GM12878 (cell line): ENCODE results near the gene DNASE1L1. TPM values are rescaled to one million over a fixed set of nuclear protein-coding genes. Genes with fewer than 3 reads are reported as not detected.

Source experiments
- ATAC-seq: fragments of 200-7000 bp; cut with Tn5 transposase; 3 replicates; pipeline ENCODE4 v1.9.1; 2020; ENCODE audit warnings: mild to moderate bottlenecking, moderate library complexity
- BruUV-seq: library from RNA; stranded (reverse); fragments of 400-500 nt; replicated peaks from 2 replicates; lab custom pipeline; 2021; lab: Mats Ljungman, UMichigan
- CTCF ChIA-PET: fragments of 300-600 bp; sonication (Branson Sonifier 250); formaldehyde crosslinking; extraction: SDS; loops from one replicate; lab custom pipeline; 2021; ENCODE audit warnings: inconsistent platforms; lab: Yijun Ruan, JAX
- POLR2A ChIA-PET: fragments of 350-600 bp; formaldehyde crosslinking; extraction: SDS; loops from one replicate; lab custom pipeline; 2021; ENCODE audit warnings: inconsistent platforms; lab: Charles Lee
- RAD21 ChIA-PET: fragments of 300-600 bp; sonication (Branson Sonifier 250); formaldehyde crosslinking; loops from one replicate; lab custom pipeline; 2023; ENCODE audit warnings: antibody characterized with exemption; ENCODE audit not compliant: unreplicated experiment; lab: Charles Lee
- SMC1A ChIA-PET: fragments of 300-600 bp; sonication (Branson Sonifier 250); formaldehyde crosslinking; loops from one replicate; lab custom pipeline; 2023; ENCODE audit not compliant: unreplicated experiment, uncharacterized antibody; lab: Charles Lee
- DNase-seq: peaks from one replicate; pipeline ENCODE4 v3.0.0-alpha.2; 2011; ENCODE audit warnings: low read depth, low spot score
- FAIRE-seq: peaks from 3 replicates; lab custom pipeline; 2011; peaks lifted over from hg19 to GRCh38; lab: Jason Lieb, UNC
- H2AFZ ChIP-seq: 2 replicates; pipeline ENCODE4 v1.6.0; 2011; ENCODE audit warnings: low read depth, low read length, control low read depth; ENCODE audit not compliant: control insufficient read depth
- H3K27ac ChIP-seq: 2 replicates; pipeline ENCODE4 v1.5.1; 2011; ENCODE audit warnings: control low read depth; ENCODE audit not compliant: control insufficient read depth, insufficient read depth
- H3K27me3 ChIP-seq, 2 experiments: replicated peaks in 1 of 2; 2 replicates each; pipeline versions ENCODE4 v1.6.0 to v1.6.1; 2011; ENCODE audit warnings: low read length in 1 of 2; ENCODE audit not compliant: control insufficient read depth in 2 of 2, insufficient read depth in 2 of 2
- H3K36me3 ChIP-seq, 2 experiments: 2 replicates each; pipeline ENCODE4 v1.5.1; 2011; ENCODE audit warnings: low read length in 1 of 2; ENCODE audit not compliant: control insufficient read depth in 2 of 2, insufficient read depth in 2 of 2
- H3K4me1 ChIP-seq: 2 replicates; pipeline ENCODE4 v1.6.1; 2011; ENCODE audit warnings: mild to moderate bottlenecking, low read length, moderate library complexity, mixed read lengths; ENCODE audit not compliant: control insufficient read depth, insufficient read depth
- H3K4me2 ChIP-seq: 2 replicates; pipeline ENCODE4 v1.6.0; 2011; ENCODE audit warnings: control low read depth; ENCODE audit not compliant: control insufficient read depth, insufficient read depth
- H3K4me3 ChIP-seq: fragments of 200-600 bp; sonication (generic); 2 replicates; pipeline ENCODE4 v1.5.1; 2016
- H3K79me2 ChIP-seq: 2 replicates; pipeline ENCODE4 v1.6.0; 2011; ENCODE audit warnings: low read length; ENCODE audit not compliant: control insufficient read depth, insufficient read depth
- H3K9ac ChIP-seq: 2 replicates; pipeline ENCODE4 v1.8.0; 2011; ENCODE audit warnings: low read length, control low read depth, mixed read lengths; ENCODE audit not compliant: control insufficient read depth, insufficient read depth
- H3K9me3 ChIP-seq: replicated peaks from 3 replicates; pipeline ENCODE4 v1.5.1; 2011; ENCODE audit warnings: mild to moderate bottlenecking, low read length; ENCODE audit not compliant: control insufficient read depth, insufficient read depth
- H4K20me1 ChIP-seq: 2 replicates; pipeline ENCODE4 v1.6.0; 2011; ENCODE audit not compliant: control insufficient read depth, insufficient read depth
- BCL11A ChIP-seq: IDR thresholded peaks from 2 replicates; pipeline ENCODE4 v1.6.1; 2011; ENCODE audit warnings: low read depth, low read length
- CEBPB ChIP-seq, 2 experiments: fragments of 150-350 bp in 1 of 2; IDR thresholded peaks; 2 replicates each; pipeline ENCODE4 v1.6.1; 2012 to 2014; ENCODE audit warnings: low read depth in 2 of 2, low read length in 2 of 2, borderline replicate concordance in 1 of 2, inconsistent platforms in 1 of 2
- E2F4 ChIP-seq: IDR thresholded peaks from 2 replicates; pipeline ENCODE4 v1.6.1; 2012; ENCODE audit warnings: low read depth, low read length, improper control_type of control experiment
- MYB ChIP-seq: fragments of 150-350 bp; IDR thresholded peaks from 2 replicates; pipeline ENCODE4 v1.6.1; 2014; ENCODE audit warnings: mild to moderate bottlenecking, low read depth, low read length, borderline replicate concordance
- NFYA ChIP-seq: IDR thresholded peaks from 2 replicates; pipeline ENCODE4 v1.6.1; 2011; ENCODE audit warnings: low read depth, mild to moderate bottlenecking, low read length, improper control_type of control experiment, borderline replicate concordance
- NR2F1 ChIP-seq: fragments of 450-650 bp; conservative IDR thresholded peaks from 2 replicates; pipeline ENCODE4 v1.6.1; 2017; ENCODE audit warnings: mild to moderate bottlenecking
- RFX5 ChIP-seq: IDR thresholded peaks from 2 replicates; pipeline ENCODE4 v1.6.1; 2011; ENCODE audit warnings: low read depth, low read length, improper control_type of control experiment
- SPI1 ChIP-seq: IDR thresholded peaks from 2 replicates; pipeline ENCODE4 v1.6.1; 2011; ENCODE audit warnings: low read depth, mild to moderate bottlenecking, low read length, moderate library complexity, borderline replicate concordance; ENCODE audit not compliant: insufficient read depth
- YY1 ChIP-seq: IDR thresholded peaks from 2 replicates; pipeline ENCODE4 v1.6.1; 2011; ENCODE audit warnings: low read depth, mild to moderate bottlenecking, low read length
- ZBED1 ChIP-seq: IDR thresholded peaks from 2 replicates; pipeline ENCODE4 v1.6.1; 2016; ENCODE audit warnings: borderline replicate concordance
- ZBTB33 ChIP-seq: fragments of 450-650 bp; IDR thresholded peaks from 2 replicates; pipeline ENCODE4 v1.6.1; 2017; ENCODE audit warnings: mild to moderate bottlenecking
- ZNF384 ChIP-seq: IDR thresholded peaks from 2 replicates; pipeline ENCODE4 v1.6.1; 2012; ENCODE audit warnings: low read depth, mild to moderate bottlenecking, low read length, improper control_type of control experiment, borderline replicate concordance
- ZNF687 ChIP-seq: fragments of 450-650 bp; IDR thresholded peaks from 2 replicates; pipeline ENCODE4 v1.6.1; 2017; ENCODE audit warnings: mild to moderate bottlenecking, moderate library complexity
- WGBS: methylation state at CpG from one replicate; pipeline ENCODE4 v1.1.6; 2016; ENCODE audit warnings: low lambda C conversion rate; ENCODE audit not compliant: insufficient replicate concordance, insufficient coverage; ENCODE audit errors: missing lambda C conversion rate; 5-methylcytosine and 5-hydroxymethylcytosine counted together
- in situ Hi-C: fragments of 300-500 bp; cut with MboI; formaldehyde crosslinking; loops from 9 replicates; pipeline ENCODE4 v1.14.3; 2018; ENCODE audit warnings: mixed read lengths
- intact Hi-C: fragments of 100-400 bp; cut with micrococcal nuclease; formaldehyde crosslinking; loops from one replicate; pipeline ENCODE4 v1.14.2; 2022; ENCODE audit not compliant: unreplicated experiment
- polyA plus RNA-seq, 11 experiments: library from polyadenylated mRNA; depleted of rRNA in 4 of 11; unstranded in 6 of 11; stranded (reverse) in 5 of 11; fragments of >200 nt; fragmentation: Nextera tagmentation in 4 of 11; fragmentation: Illumina TruSeq in 1 of 11; extraction: Ambion mirVana in 4 of 11; extraction: Trizol in 1 of 11; gene quantifications; 1 replicate in 1 of 11; 2 replicates in 10 of 11; pipeline versions ENCODE4 v1.2.1 to v1.2.3, GENCODE V29; 2011 to 2016; ENCODE audit warnings: inconsistent platforms in 2 of 11, missing spikeins in 2 of 11, low read depth in 1 of 11
- total RNA-seq, 4 experiments: library from RNA; depleted of rRNA in 3 of 4; stranded (reverse); fragments of >200 nt in 3 of 4; fragmentation: Illumina TruSeq in 1 of 4; extraction: Trizol in 1 of 4; gene quantifications; 2 replicates each; pipeline versions ENCODE4 v1.2.1 to v1.2.3, GENCODE V29; 2013 to 2021

DNASE1L1 gene
- total and polyA plus RNA-seq, 10 of the 15 experiments (the other 5 are each of a cell fraction or from before 2014, with no cell fraction given) = 0.60 to 22.7 (median 6.8) TPM

- ChIA-PET RAD21 (no interaction called here), SMC1A (no interaction called here), POLR2A (no interaction called here)
- no TSS peak for BruUV-seq
- H4K20me1 ChIP-seq = no peaks in the 10 kb centered on the region
- ATAC-seq (no peak), DNase-seq (no peak)
- no peak overlapping the region for H2AFZ ChIP-seq
- no peak overlapping the region for H3K27ac ChIP-seq
- no peak overlapping the region for H3K4me2 ChIP-seq
- TF ChIP-seq MYB = no peak
- TF ChIP-seq RFX5 = no peak
- TF ChIP-seq YY1 = no peak
- TF ChIP-seq CEBPB (IDR thresholded peaks at IDR 0.05; ENCODE audit: borderline replicate concordance in 1 of 2, low read depth in 2 of 2, low read length in 2 of 2) = no peak
- no peak for TF ChIP-seq ZBTB33
- no peak for TF ChIP-seq SPI1
- TF ChIP-seq ZNF384 = no peak
- TF ChIP-seq ZBED1 = no peak
- TF ChIP-seq NR2F1 = no peak
- TF ChIP-seq BCL11A = no peak
- no peak for TF ChIP-seq NFYA
- TF ChIP-seq E2F4 = no peak
- no peak for TF ChIP-seq ZNF687
- TF ChIP-seq, all 136 proteins: peak for 0
- CTCF ChIA-PET = no interaction called here
- Histone ChIP-seq H3K27me3 (no peaks in the 10 kb centered on the region), H3K9ac (no peak overlapping the region), H3K36me3 (peaks cover 6 to 51% of the 10 kb centered on the region in 2 experiments; a peak in 3 of 4 replicates), H3K4me1 (no peaks in the 10 kb centered on the region), H3K9me3 (no peaks in the 10 kb centered on the region; the same call in 2 of the 3 replicates), H3K79me2 (no peaks in the 10 kb centered on the region), H3K4me3 (no peak overlapping the region)
- WGBS = 87% methylated on average over 32 of the region's 34 CpGs
- in situ Hi-C loops (no loop called here), intact Hi-C loops (no loop called here)
- no peak for FAIRE-seq
These were observed 48.8 kb downstream of the DNASE1L1 start for GRCh38 chrX:154360155-154360713.
